Gastroesophageal sphincter (tissue), 4 donors: ENCODE data around the gene CSNK1A1L. TPM values are rescaled to one million over a fixed set of nuclear protein-coding genes. Genes with fewer than 3 reads are reported as not detected.

Experiments used
- ATAC-seq: fragments of 150-250 bp; one replicate; pipeline ENCODE4 v1.9.1; 2016; ENCODE audit warnings: mild to moderate bottlenecking, moderate library complexity
- H3K27ac ChIP-seq, 4 donors: fragments of 200-600 bp; sonication (generic) in 3 of 4; 1 replicate in 3 of 4; 2 replicates in 1 of 4; pipeline ENCODE4 v1.5.1; 2016 to 2019
- H3K27me3 ChIP-seq: fragments of 200-600 bp; sonication (generic); one replicate; pipeline ENCODE4 v1.5.1; 2019
- H3K36me3 ChIP-seq, 2 donors: fragments of 200-600 bp; sonication (generic); one replicate each; pipeline ENCODE4 v1.5.1; 2019; ENCODE audit warnings: control low read depth in 1 of 2
- H3K4me1 ChIP-seq, 3 donors: fragments of 200-600 bp; sonication (generic); 1 replicate in 2 of 3; 2 replicates in 1 of 3; pipeline ENCODE4 v1.5.1; 2016 to 2019; ENCODE audit warnings: control low read depth in 2 of 3
- H3K4me3 ChIP-seq, 2 donors: fragments of 200-600 bp; sonication (generic); one replicate each; pipeline ENCODE4 v1.5.1; 2019; ENCODE audit warnings: mild to moderate bottlenecking in 1 of 2, moderate library complexity in 1 of 2
- H3K9me3 ChIP-seq, 3 donors: fragments of 200-600 bp; sonication (generic); one replicate each; pipeline ENCODE4 v1.5.1; 2017 to 2019; ENCODE audit warnings: control low read depth in 2 of 3
- CTCF ChIP-seq, 4 experiments: fragments of 200-600 bp in 2 of 4; fragments of 450-650 bp in 2 of 4; sonication (generic) in 1 of 4; IDR thresholded peaks; one replicate each; pipeline ENCODE4 v1.5.1; 2017 to 2019; ENCODE audit warnings: antibody characterized with exemption in 4 of 4, mild to moderate bottlenecking in 2 of 4, moderate library complexity in 2 of 4
- EP300 ChIP-seq: sonication (generic); formaldehyde crosslinking; IDR thresholded peaks from one replicate; pipeline ENCODE4 v1.6.1; 2017; ENCODE audit warnings: antibody characterized with exemption, mild to moderate bottlenecking
- POLR2A ChIP-seq, 2 donors: fragments of 450-650 bp; IDR thresholded peaks; one replicate each; pipeline ENCODE4 v1.6.1; 2017; ENCODE audit warnings: antibody characterized with exemption in 2 of 2, mild to moderate bottlenecking in 2 of 2, moderate library complexity in 1 of 2
- POLR2AphosphoS5 ChIP-seq: sonication (generic); formaldehyde crosslinking; IDR thresholded peaks from one replicate; pipeline ENCODE4 v1.6.1; 2017; ENCODE audit warnings: antibody characterized with exemption
- WGBS, 2 donors: methylation state at CpG; one replicate each; pipeline ENCODE4 v1.1.5; 2018; ENCODE audit warnings: low coverage in 1 of 2; 5-methylcytosine and 5-hydroxymethylcytosine counted together
- total RNA-seq, 4 donors: library from RNA; depleted of rRNA; stranded (reverse); fragments of >200 nt; gene quantifications; one replicate each; pipeline ENCODE4 v1.1.0, GENCODE V29; 2016

Gene CSNK1A1L
- total RNA-seq, 4 donors from 2014 or later = 0.12 TPM; not detected in 3

DNA sequence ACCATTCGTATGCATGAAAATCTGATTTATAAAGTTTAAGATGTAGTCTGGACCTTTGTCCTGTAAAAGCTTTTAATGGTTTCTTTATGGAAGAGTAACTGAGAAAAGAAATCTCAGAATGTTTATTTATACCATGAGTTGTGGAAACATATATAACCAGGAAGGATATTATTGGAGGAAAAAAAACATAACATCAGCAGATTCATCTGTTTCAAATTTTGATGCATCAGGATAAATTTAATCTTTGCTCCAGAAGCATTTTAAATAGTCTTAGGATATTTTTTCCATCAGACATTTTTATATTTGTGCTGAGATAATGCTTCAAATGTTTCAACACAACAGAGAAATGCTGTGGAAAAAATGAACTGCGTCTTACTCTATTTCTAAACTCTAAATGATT lies 31.2 kb upstream of the CSNK1A1L start:
- no peak overlapping the region for H3K27ac ChIP-seq

GRCh38 chr13:37136187-37136586 lies 30.7 kb upstream of the CSNK1A1L start:
- H3K4me1 ChIP-seq = no peaks in the 10 kb centered on the region
- no peaks in the 10 kb centered on the region for H3K27me3 ChIP-seq
- H3K27ac ChIP-seq = no peak overlapping the region
- H3K9me3 ChIP-seq = no peaks in the 10 kb centered on the region
- ATAC-seq = no peak
- no peaks in the 10 kb centered on the region for H3K36me3 ChIP-seq
- H3K4me3 ChIP-seq = no peak overlapping the region
- TF ChIP-seq POLR2AphosphoS5 = no peak
- 17 to 25% methylated on average over 1 to 2 of the region's 2 CpGs for WGBS, 2 donors

More for the DNA sequence above, 31.2 kb upstream of the CSNK1A1L start:
- Histone ChIP-seq H3K4me1 (no peaks in the 10 kb centered on the region), H3K27me3 (no peaks in the 10 kb centered on the region), H3K9me3 (no peaks in the 10 kb centered on the region), H3K4me3 (no peak overlapping the region), H3K36me3 (no peaks in the 10 kb centered on the region)
- WGBS, 2 donors = 71 to 76% methylated on average over 2 of the region's 2 CpGs
- no peak for TF ChIP-seq POLR2A (IDR thresholded peaks at IDR 0.05)
- no peak for TF ChIP-seq CTCF (IDR thresholded peaks at IDR 0.05)
- TF ChIP-seq EP300 = no peak
- no peak for TF ChIP-seq POLR2AphosphoS5
- ATAC-seq = no peak

DNA sequence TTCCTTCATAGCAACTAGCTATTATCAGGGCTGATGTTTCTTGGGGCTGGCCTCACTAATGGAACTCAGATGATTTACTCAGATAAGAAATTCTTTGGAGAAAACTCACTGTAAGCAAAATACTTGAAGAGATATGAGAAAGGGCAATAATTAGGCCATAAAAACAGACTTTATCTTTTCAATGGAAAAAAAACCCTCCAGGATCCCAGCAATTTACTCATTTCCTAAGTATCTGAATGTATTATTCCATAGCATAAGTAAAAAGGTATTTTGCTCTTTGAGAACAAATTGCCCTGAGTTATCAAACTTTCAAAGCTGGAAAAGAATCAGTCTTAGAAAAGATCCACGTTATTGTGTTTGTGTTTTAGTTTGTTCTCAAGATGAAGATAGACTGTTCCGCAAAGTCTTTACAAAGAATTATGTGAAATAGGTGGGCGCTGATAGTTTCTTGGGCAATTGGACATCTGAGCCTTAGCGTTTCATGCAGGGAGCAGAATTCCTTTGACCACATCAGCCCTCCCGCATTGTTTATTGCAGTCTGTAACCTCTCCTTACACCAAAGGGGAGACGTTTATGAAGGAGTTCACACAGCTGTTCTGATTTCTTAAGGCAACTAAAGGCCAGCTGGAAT lies 29.1 kb upstream of the CSNK1A1L start:
- Histone ChIP-seq H3K27me3 (no peaks in the 10 kb centered on the region), H3K36me3 (no peaks in the 10 kb centered on the region), H3K4me1 (no peaks in the 10 kb centered on the region), H3K4me3 (no peak overlapping the region), H3K9me3 (no peaks in the 10 kb centered on the region), H3K27ac (no peak overlapping the region)
- WGBS, 2 donors = 39 to 60% methylated on average over 4 to 6 of the region's 6 CpGs
- TF ChIP-seq CTCF (IDR thresholded peaks at IDR 0.05) = no peak
- TF ChIP-seq EP300 = no peak
- no peak for TF ChIP-seq POLR2A (IDR thresholded peaks at IDR 0.05)
- TF ChIP-seq POLR2AphosphoS5 = no peak
- ATAC-seq = peak; percentile 48

DNA sequence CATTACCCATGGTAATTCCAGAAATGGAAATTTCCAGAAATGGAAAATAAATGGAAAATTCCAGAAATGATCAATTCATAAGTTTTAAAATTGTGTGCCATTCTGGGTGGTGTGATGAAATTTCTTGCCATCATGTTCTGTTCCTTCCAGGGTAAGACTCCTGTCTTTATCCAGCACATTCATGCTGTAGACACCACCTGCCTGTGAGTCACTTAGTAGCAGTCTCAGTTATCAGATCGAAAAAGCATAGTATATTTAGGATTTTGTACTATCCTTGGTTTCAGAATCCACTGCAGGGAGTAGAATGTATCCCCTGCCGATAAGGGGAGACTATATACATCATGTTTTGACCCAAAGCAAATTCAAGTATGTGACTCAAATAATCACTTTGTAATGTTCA lies 26.7 kb upstream of the CSNK1A1L start:
- H3K36me3 ChIP-seq = no peaks in the 10 kb centered on the region
- H3K27me3 ChIP-seq = no peaks in the 10 kb centered on the region
- 89 to 100% methylated on average over 1 to 2 of the region's 2 CpGs for WGBS, 2 donors
- ATAC-seq = no peak
- no peak for TF ChIP-seq POLR2A (IDR thresholded peaks at IDR 0.05)
- H3K27ac ChIP-seq = no peak overlapping the region
- no peaks in the 10 kb centered on the region for H3K9me3 ChIP-seq
- H3K4me1 ChIP-seq = peaks cover 0 to 11% (median 0%) of the 10 kb centered on the region in 3 donors
- H3K4me3 ChIP-seq = no peak overlapping the region

DNA sequence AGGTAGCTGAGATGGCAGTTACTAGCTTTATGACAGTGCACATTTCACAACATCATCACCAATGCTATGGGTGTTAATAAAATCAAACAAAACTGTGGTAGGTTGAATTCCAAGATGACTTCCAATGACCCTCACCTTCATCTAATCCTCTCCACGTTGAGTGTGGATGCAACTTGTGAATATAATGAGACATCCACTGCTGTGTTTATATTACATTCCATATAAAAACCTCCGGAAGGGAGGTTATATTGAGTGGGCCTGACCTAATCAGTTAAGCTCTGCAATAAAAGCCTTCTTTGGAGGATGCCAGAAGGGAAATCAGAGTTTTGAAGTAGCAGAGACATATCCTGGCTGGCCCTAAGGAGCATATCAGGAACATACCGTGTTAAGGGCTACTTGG lies 25.6 kb upstream of the CSNK1A1L start:
- no peaks in the 10 kb centered on the region for H3K9me3 ChIP-seq
- no peak overlapping the region for H3K27ac ChIP-seq
- H3K27me3 ChIP-seq = no peaks in the 10 kb centered on the region
- no peaks in the 10 kb centered on the region for H3K36me3 ChIP-seq
- WGBS, 2 donors = 62 to 74% methylated on average over 3 of the region's 3 CpGs
- TF ChIP-seq CTCF (IDR thresholded peaks at IDR 0.05) (no peak), EP300 (no peak)
- ATAC-seq = no peak
- no peak overlapping the region for H3K4me3 ChIP-seq
- H3K4me1 ChIP-seq = peaks cover 0 to 15% (median 0%) of the 10 kb centered on the region in 3 donors

- H3K36me3 ChIP-seq = no peaks in the 10 kb centered on the region
- 36 to 56% methylated on average over 4 of the region's 4 CpGs for WGBS, 2 donors
- H3K27ac ChIP-seq = no peak overlapping the region
- TF ChIP-seq POLR2AphosphoS5 = no peak
- no peak for TF ChIP-seq POLR2A (IDR thresholded peaks at IDR 0.05)
- no peak for TF ChIP-seq EP300
- TF ChIP-seq CTCF (IDR thresholded peaks at IDR 0.05) = no peak
- no peak for ATAC-seq
- peaks cover 0 to 15% (median 0%) of the 10 kb centered on the region in 3 donors for H3K4me1 ChIP-seq
- no peaks in the 10 kb centered on the region for H3K9me3 ChIP-seq
- H3K27me3 ChIP-seq = no peaks in the 10 kb centered on the region
- H3K4me3 ChIP-seq = no peak overlapping the region
Measured at GRCh38 chr13:37129866-37130265, 24.4 kb upstream of the CSNK1A1L start.
